Fibroblast of the aortic adventitia (primary cell): Measurements from ENCODE around the gene SH3YL1. TPM values are rescaled to one million over a fixed set of nuclear protein-coding genes. Genes with fewer than 3 reads are reported as not detected.

Experiments used
- DNase-seq: peaks from one replicate; pipeline ENCODE4 v3.0.0-alpha.2; 2010; ENCODE audit warnings: low read depth
- H3K4me3 ChIP-seq: 2 replicates; pipeline ENCODE4 v1.5.1; 2011; ENCODE audit warnings: low read depth, mild to moderate bottlenecking, control low read depth, low read length, moderate library complexity
- total RNA-seq: library from RNA; depleted of rRNA; stranded (reverse); fragments of >200 nt; gene quantifications from 2 replicates; pipeline ENCODE4 v1.2.3, GENCODE V29; 2012; ENCODE audit warnings: low replicate concordance
- TF ChIP-seq, protein P1 (sequence below): IDR thresholded peaks from 2 replicates; pipeline ENCODE4 v1.5.1; 2011; ENCODE audit warnings: mild to moderate bottlenecking, low read length, control low read depth, inconsistent platforms; ENCODE audit not compliant: insufficient read depth

Gene SH3YL1
- total RNA-seq, 1 donor, result 51.2 TPM

DNA sequence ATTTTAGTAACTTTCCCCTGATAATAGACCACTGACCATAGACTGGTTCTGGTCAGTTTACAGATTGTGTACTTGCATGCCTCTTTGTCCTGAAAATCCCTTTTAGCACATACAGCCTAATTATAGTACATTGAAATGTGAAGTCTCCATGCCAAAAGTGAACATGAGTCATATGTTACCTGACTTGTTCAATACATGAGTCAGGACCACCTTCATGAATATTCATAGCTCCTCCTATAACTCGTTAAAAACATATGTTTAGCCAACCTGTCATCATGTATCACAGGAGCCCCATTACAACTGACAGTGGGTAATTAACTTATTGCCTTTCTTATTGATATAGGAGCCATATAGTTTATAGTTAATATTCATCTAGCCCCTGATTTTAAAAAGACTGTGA lies 78.6 kb downstream of the SH3YL1 start:
- H3K4me3 ChIP-seq, result no peak overlapping the region
- TF ChIP-seq, protein P1, sequence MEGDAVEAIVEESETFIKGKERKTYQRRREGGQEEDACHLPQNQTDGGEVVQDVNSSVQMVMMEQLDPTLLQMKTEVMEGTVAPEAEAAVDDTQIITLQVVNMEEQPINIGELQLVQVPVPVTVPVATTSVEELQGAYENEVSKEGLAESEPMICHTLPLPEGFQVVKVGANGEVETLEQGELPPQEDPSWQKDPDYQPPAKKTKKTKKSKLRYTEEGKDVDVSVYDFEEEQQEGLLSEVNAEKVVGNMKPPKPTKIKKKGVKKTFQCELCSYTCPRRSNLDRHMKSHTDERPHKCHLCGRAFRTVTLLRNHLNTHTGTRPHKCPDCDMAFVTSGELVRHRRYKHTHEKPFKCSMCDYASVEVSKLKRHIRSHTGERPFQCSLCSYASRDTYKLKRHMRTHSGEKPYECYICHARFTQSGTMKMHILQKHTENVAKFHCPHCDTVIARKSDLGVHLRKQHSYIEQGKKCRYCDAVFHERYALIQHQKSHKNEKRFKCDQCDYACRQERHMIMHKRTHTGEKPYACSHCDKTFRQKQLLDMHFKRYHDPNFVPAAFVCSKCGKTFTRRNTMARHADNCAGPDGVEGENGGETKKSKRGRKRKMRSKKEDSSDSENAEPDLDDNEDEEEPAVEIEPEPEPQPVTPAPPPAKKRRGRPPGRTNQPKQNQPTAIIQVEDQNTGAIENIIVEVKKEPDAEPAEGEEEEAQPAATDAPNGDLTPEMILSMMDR, result no peak
- DNase-seq, result no peak

DNA sequence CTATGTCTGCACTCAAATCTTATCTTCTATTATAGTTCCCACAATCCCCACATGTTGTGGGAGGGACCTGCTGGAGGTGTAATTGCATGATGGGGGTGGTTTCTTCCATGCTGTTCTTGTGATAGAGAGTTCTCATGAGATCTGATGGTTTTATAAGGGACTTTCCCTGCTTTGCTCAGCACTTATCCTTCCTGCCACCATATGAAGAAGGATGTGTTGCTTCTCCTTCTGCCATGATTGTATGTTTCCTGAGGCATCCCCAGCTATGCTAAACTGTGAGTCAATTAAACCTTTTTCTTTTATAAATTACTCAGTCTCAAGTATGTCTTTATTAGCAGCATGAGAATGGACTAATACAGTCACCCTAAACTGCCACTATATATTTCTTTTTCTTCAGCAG lies 79.1 kb downstream of the SH3YL1 start:
- DNase-seq, result no peak
- no peak overlapping the region for H3K4me3 ChIP-seq
- TF ChIP-seq, protein P1, result no peak

- TF ChIP-seq, protein P1, result no peak
- no peak overlapping the region for H3K4me3 ChIP-seq
- no peak for DNase-seq
Measured at GRCh38 chr2:182509-183122, 81.2 kb downstream of the SH3YL1 start.

- no peak for DNase-seq
- H3K4me3 ChIP-seq, result no peak overlapping the region
- TF ChIP-seq, protein P1, result no peak
Measured at GRCh38 chr2:180311-180710, 83.5 kb downstream of the SH3YL1 start.

GRCh38 chr2:179886-180285 lies 83.9 kb downstream of the SH3YL1 start:
- DNase-seq, result no peak
- no peak overlapping the region for H3K4me3 ChIP-seq
- TF ChIP-seq, protein P1, result no peak

DNA sequence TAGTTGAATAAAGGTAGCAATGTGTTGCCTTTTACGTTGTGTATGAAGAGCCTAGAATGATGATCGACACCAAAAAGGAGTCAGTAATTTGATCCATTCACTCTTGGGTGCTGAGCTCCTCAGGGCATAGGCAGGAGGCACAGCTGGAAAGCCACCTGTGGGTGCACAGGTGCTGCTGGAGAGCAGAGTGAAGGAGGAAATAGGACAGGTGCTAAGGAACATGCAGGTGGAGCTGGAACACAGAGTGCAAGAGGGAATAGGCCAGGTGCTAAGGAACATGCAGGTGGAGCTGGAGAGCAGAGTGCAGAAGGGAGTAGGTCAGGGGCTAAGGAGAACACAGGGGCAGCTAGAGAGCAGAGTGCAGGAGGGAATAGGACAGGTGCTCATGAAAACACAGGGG lies 86.1 kb downstream of the SH3YL1 start:
- no peak overlapping the region for H3K4me3 ChIP-seq
- DNase-seq, result no peak
- TF ChIP-seq, protein P1, result no peak

- TF ChIP-seq, protein P1, result no peak
- no peak for DNase-seq
- no peak overlapping the region for H3K4me3 ChIP-seq
Measured at GRCh38 chr2:176917-177316, 86.9 kb downstream of the SH3YL1 start.
